Activated CD4-positive, CD25-positive, alpha-beta regulatory T cell treated with anti-CD3 and anti-CD28 coated beads, Interleukin-2, amount 50 U/mL, for 72 hours (primary cell): Measurements from ENCODE around the gene PCDHA1.

Experiments
- DNase-seq: peaks from one replicate; pipeline ENCODE4 v3.0.0; 2021

PCDHA1 gene

GRCh38 chr5:140996060-140996459 lies 210.1 kb downstream of the PCDHA1 start:
- no peak for DNase-seq

- no peak for DNase-seq
Observed at GRCh38 chr5:140998921-140999410, 213.0 kb downstream of the PCDHA1 start.

- DNase-seq: no peak
Observed at GRCh38 chr5:141001446-141001843, 215.5 kb downstream of the PCDHA1 start.

GRCh38 chr5:141001844-141002604 lies 216.1 kb downstream of the PCDHA1 start:
- no peak for DNase-seq

GRCh38 chr5:141002605-141002965 lies 216.6 kb downstream of the PCDHA1 start:
- DNase-seq: no peak

- DNase-seq: no peak
Observed at GRCh38 chr5:141003031-141003430, 217.1 kb downstream of the PCDHA1 start.

- no peak for DNase-seq
Observed at GRCh38 chr5:141003791-141004611, 218.1 kb downstream of the PCDHA1 start.

GRCh38 chr5:141007791-141008190 lies 221.9 kb downstream of the PCDHA1 start:
- DNase-seq: no peak

- DNase-seq: no peak
Observed at GRCh38 chr5:141010047-141010793, 224.3 kb downstream of the PCDHA1 start.

GRCh38 chr5:141017943-141018342 lies 232.0 kb downstream of the PCDHA1 start:
- no peak for DNase-seq

GRCh38 chr5:141022384-141022783 lies 236.4 kb downstream of the PCDHA1 start:
- no peak for DNase-seq

GRCh38 chr5:141031006-141031405 lies 245.1 kb downstream of the PCDHA1 start:
- DNase-seq: no peak

- no peak for DNase-seq
Observed at GRCh38 chr5:141032626-141033025, 246.7 kb downstream of the PCDHA1 start.

- no peak for DNase-seq
Observed at GRCh38 chr5:141039061-141039460, 253.1 kb downstream of the PCDHA1 start.

GRCh38 chr5:141039517-141039916 lies 253.6 kb downstream of the PCDHA1 start:
- no peak for DNase-seq

- DNase-seq: no peak
Observed at GRCh38 chr5:141040093-141040770, 254.3 kb downstream of the PCDHA1 start.

GRCh38 chr5:141040771-141041426 lies 255.0 kb downstream of the PCDHA1 start:
- DNase-seq: peak; percentile 79

- no peak for DNase-seq
Observed at GRCh38 chr5:141041427-141041785, 255.5 kb downstream of the PCDHA1 start.

GRCh38 chr5:141042555-141042954 lies 256.6 kb downstream of the PCDHA1 start:
- no peak for DNase-seq

- DNase-seq: no peak
Observed at GRCh38 chr5:141050622-141051520, 264.9 kb downstream of the PCDHA1 start, which contains the start of gene PCDHB1. Gene PCDHB1, plus strand, starts transcription at chr5:141051374. Its CDS starts 97 bp downstream, at chr5:141051471.

- DNase-seq: no peak
Observed at GRCh38 chr5:141051521-141051866, 265.6 kb downstream of the PCDHA1 start.
